Liver (tissue), 9 donors: ENCODE measurements around the gene TMEM40. TPM values are rescaled to one million over a fixed set of nuclear protein-coding genes. Genes with fewer than 3 reads are reported as not detected.

ENCODE experiments used
- DNase-seq: peaks from one replicate; pipeline ENCODE4 v3.0.0-alpha.2; 2017; ENCODE audit warnings: low spot score
- H3K27ac ChIP-seq, 2 donors: one replicate each; pipeline ENCODE4 v1.7.0; 2013; ENCODE audit warnings: inconsistent platforms in 2 of 2, low read length in 2 of 2, control low read depth in 1 of 2, low read depth in 1 of 2, mild to moderate bottlenecking in 1 of 2
- H3K27me3 ChIP-seq, 4 donors: one replicate each; pipeline versions ENCODE4 v1.6.1 to v1.7.0; 2013; ENCODE audit warnings: low read length in 3 of 4, inconsistent platforms in 1 of 4, mild to moderate bottlenecking in 1 of 4, moderate library complexity in 1 of 4; ENCODE audit not compliant: control insufficient read depth in 4 of 4, insufficient read depth in 4 of 4
- H3K36me3 ChIP-seq, 4 donors: one replicate each; pipeline versions ENCODE4 v1.6.1 to v1.7.0; 2013; ENCODE audit warnings: low read length in 3 of 4, mild to moderate bottlenecking in 3 of 4, low read depth in 1 of 4, moderate library complexity in 1 of 4; ENCODE audit not compliant: control insufficient read depth in 4 of 4, insufficient read depth in 3 of 4
- H3K4me1 ChIP-seq, 4 donors: one replicate each; pipeline versions ENCODE4 v1.6.1 to v1.7.0; 2013; ENCODE audit warnings: low read length in 3 of 4, mild to moderate bottlenecking in 3 of 4, moderate library complexity in 1 of 4; ENCODE audit not compliant: control insufficient read depth in 4 of 4, insufficient read depth in 4 of 4
- H3K4me3 ChIP-seq, 3 donors: one replicate each; pipeline versions ENCODE4 v1.6.1 to v1.7.0; 2013; ENCODE audit warnings: low read length in 3 of 3, control low read depth in 1 of 3, low read depth in 1 of 3, mild to moderate bottlenecking in 1 of 3
- H3K9ac ChIP-seq, 2 donors: one replicate each; pipeline ENCODE4 v1.7.0; 2013; ENCODE audit warnings: low read length in 2 of 2, mild to moderate bottlenecking in 2 of 2, moderate library complexity in 2 of 2, control low read depth in 1 of 2, low read depth in 1 of 2
- H3K9me3 ChIP-seq, 4 donors: one replicate each; pipeline versions ENCODE4 v1.6.1 to v1.7.0; 2013; ENCODE audit warnings: low read length in 3 of 4; ENCODE audit not compliant: control insufficient read depth in 4 of 4
- FOXA1 ChIP-seq: IDR thresholded peaks from 2 replicates; pipeline ENCODE4 v1.6.1; 2016; ENCODE audit warnings: antibody characterized with exemption
- FOXA2 ChIP-seq: IDR thresholded peaks from 2 replicates; pipeline ENCODE4 v1.6.1; 2016; ENCODE audit warnings: antibody characterized with exemption
- GABPA ChIP-seq, 2 donors: IDR thresholded peaks in 1 of 2; conservative IDR thresholded peaks in 1 of 2; 2 replicates each; pipeline ENCODE4 v1.6.1; 2016; ENCODE audit warnings: antibody characterized with exemption in 2 of 2, mild to moderate bottlenecking in 1 of 2, moderate library complexity in 1 of 2
- NR2F2 ChIP-seq: IDR thresholded peaks from 2 replicates; pipeline ENCODE4 v1.6.1; 2016; ENCODE audit warnings: antibody characterized with exemption
- RAD21 ChIP-seq, 2 donors: IDR thresholded peaks; 2 replicates each; pipeline ENCODE4 v1.6.1; 2016; ENCODE audit warnings: antibody characterized with exemption in 2 of 2, mild to moderate bottlenecking in 2 of 2
- RXRA ChIP-seq, 2 donors: IDR thresholded peaks; 2 replicates each; pipeline ENCODE4 v1.6.1; 2017 to 2018; ENCODE audit warnings: antibody characterized with exemption in 2 of 2, mild to moderate bottlenecking in 1 of 2
- YY1 ChIP-seq: IDR thresholded peaks from 2 replicates; pipeline ENCODE4 v1.6.1; 2016; ENCODE audit warnings: antibody characterized with exemption, mild to moderate bottlenecking
- WGBS: extraction: QIAGEN DNeasy Blood & Tissue Kit; methylation state at CpG from one replicate; pipeline ENCODE4 v1.1.7; 2013; 5-methylcytosine and 5-hydroxymethylcytosine counted together
- polyA plus RNA-seq, 2 donors: library from polyadenylated mRNA; stranded (reverse) in 1 of 2; unstranded in 1 of 2; fragments of 200-250 nt in 1 of 2; fragments of >200 nt in 1 of 2; fragmentation: Nextera tagmentation in 1 of 2; extraction: Ambion mirVana in 1 of 2; gene quantifications; one replicate each; pipeline versions ENCODE4 v1.2.1 to v1.2.3, GENCODE V29; 2013 to 2015
- total RNA-seq, 2 donors: library from RNA; depleted of rRNA; stranded (reverse); fragments of >200 nt; gene quantifications; one replicate each; pipeline ENCODE4 v1.2.3, GENCODE V29; 2014
- TF ChIP-seq, protein P1 (sequence below): IDR thresholded peaks from 2 replicates; pipeline ENCODE4 v1.6.1; 2016; ENCODE audit warnings: antibody characterized with exemption
- TF ChIP-seq, protein P2 (sequence below): IDR thresholded peaks from 2 replicates; pipeline ENCODE4 v1.6.1; 2016; ENCODE audit warnings: antibody characterized with exemption, mild to moderate bottlenecking
- TF ChIP-seq, protein P3 (sequence below): IDR thresholded peaks from 2 replicates; pipeline ENCODE4 v1.6.1; 2016; ENCODE audit warnings: antibody characterized with exemption
- donor health status: healthy.
- donor health status: healthy.
- donor health status: healthy.
- donor health status: healthy.
- donor health status: healthy.

The TMEM40 gene
- total and polyA plus RNA-seq, 4 donors, result 0.57 to 0.79 TPM; not detected in 2

GRCh38 chr3:12746419-12746818 is 12.6 kb downstream of the TMEM40 start (continued):
- TF ChIP-seq, protein P1, sequence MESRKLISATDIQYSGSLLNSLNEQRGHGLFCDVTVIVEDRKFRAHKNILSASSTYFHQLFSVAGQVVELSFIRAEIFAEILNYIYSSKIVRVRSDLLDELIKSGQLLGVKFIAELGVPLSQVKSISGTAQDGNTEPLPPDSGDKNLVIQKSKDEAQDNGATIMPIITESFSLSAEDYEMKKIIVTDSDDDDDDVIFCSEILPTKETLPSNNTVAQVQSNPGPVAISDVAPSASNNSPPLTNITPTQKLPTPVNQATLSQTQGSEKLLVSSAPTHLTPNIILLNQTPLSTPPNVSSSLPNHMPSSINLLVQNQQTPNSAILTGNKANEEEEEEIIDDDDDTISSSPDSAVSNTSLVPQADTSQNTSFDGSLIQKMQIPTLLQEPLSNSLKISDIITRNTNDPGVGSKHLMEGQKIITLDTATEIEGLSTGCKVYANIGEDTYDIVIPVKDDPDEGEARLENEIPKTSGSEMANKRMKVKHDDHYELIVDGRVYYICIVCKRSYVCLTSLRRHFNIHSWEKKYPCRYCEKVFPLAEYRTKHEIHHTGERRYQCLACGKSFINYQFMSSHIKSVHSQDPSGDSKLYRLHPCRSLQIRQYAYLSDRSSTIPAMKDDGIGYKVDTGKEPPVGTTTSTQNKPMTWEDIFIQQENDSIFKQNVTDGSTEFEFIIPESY, result no peak
- TF ChIP-seq GABPA (IDR thresholded peaks at IDR 0.05 in 1 of 2, conservative IDR thresholded peaks at IDR 0.05 in 1 of 2), result no peak
- no peak for TF ChIP-seq YY1
- TF ChIP-seq, protein P2, sequence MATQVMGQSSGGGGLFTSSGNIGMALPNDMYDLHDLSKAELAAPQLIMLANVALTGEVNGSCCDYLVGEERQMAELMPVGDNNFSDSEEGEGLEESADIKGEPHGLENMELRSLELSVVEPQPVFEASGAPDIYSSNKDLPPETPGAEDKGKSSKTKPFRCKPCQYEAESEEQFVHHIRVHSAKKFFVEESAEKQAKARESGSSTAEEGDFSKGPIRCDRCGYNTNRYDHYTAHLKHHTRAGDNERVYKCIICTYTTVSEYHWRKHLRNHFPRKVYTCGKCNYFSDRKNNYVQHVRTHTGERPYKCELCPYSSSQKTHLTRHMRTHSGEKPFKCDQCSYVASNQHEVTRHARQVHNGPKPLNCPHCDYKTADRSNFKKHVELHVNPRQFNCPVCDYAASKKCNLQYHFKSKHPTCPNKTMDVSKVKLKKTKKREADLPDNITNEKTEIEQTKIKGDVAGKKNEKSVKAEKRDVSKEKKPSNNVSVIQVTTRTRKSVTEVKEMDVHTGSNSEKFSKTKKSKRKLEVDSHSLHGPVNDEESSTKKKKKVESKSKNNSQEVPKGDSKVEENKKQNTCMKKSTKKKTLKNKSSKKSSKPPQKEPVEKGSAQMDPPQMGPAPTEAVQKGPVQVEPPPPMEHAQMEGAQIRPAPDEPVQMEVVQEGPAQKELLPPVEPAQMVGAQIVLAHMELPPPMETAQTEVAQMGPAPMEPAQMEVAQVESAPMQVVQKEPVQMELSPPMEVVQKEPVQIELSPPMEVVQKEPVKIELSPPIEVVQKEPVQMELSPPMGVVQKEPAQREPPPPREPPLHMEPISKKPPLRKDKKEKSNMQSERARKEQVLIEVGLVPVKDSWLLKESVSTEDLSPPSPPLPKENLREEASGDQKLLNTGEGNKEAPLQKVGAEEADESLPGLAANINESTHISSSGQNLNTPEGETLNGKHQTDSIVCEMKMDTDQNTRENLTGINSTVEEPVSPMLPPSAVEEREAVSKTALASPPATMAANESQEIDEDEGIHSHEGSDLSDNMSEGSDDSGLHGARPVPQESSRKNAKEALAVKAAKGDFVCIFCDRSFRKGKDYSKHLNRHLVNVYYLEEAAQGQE, result no peak
- TF ChIP-seq FOXA2, result no peak

DNA sequence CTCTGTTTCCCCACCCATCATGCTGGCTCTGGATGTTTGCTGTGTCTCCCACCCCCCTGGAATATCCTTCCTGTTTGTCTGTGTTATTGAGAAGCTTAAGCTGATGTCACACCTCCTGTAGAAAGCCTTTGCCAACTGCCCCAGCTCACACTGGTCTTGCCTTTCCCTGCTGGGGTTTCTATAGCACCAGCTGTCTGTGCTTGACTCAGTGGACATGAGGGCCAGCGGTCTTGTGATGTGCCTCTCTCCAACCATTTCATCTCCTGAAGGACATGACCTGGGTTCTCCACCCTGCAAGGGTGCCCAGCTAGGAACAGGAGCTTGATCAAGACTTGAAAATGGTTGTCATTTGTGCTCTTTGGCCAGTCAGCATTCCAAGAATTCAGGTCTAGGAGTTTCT is 14.7 kb downstream of the TMEM40 start:
- Histone ChIP-seq H3K9me3 (no peaks in the 10 kb centered on the region), H3K36me3 (no peaks in the 10 kb centered on the region), H3K4me3 (no peak overlapping the region), H3K27me3 (no peaks in the 10 kb centered on the region), H3K27ac (no peak overlapping the region), H3K9ac (no peak overlapping the region), H3K4me1 (no peaks in the 10 kb centered on the region)
- no peak for TF ChIP-seq RXRA (IDR thresholded peaks at IDR 0.05)
- DNase-seq, result no peak
- WGBS, result 82% methylated on average over 1 of the region's 1 CpG

DNA sequence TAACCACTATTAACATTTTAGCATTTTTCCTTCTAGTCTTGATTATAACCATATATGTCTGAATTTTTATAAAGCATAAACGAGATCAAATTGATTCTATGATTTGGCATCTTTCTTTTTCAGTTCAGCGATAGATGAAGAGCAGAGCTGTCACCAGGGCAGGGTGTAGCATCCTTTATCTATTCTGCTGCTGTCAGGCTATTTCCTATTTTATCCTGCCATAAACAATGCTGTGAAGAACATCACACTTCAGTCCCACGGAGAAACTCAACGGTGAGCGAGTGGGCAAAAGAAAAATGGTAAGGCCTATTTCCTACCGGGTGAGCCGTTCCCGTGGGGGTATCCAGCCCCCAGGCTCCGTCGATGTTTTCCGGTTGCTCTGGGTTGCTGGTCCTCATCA is 15.5 kb downstream of the TMEM40 start:
- DNase-seq, result no peak
- H3K36me3 ChIP-seq, result no peaks in the 10 kb centered on the region
- H3K4me3 ChIP-seq, result no peak overlapping the region
- no peaks in the 10 kb centered on the region for H3K9me3 ChIP-seq
- TF ChIP-seq, protein P3, sequence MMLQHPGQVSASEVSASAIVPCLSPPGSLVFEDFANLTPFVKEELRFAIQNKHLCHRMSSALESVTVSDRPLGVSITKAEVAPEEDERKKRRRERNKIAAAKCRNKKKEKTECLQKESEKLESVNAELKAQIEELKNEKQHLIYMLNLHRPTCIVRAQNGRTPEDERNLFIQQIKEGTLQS, result no peak
- TF ChIP-seq, protein P1, result no peak
- TF ChIP-seq RXRA (IDR thresholded peaks at IDR 0.05) (no peak), RAD21 (IDR thresholded peaks at IDR 0.05) (no peak), GABPA (IDR thresholded peaks at IDR 0.05 in 1 of 2, conservative IDR thresholded peaks at IDR 0.05 in 1 of 2) (no peak), FOXA2 (no peak), FOXA1 (no peak), NR2F2 (no peak)
- 74% methylated on average over 11 of the region's 11 CpGs for WGBS
- no peak overlapping the region for H3K27ac ChIP-seq
- no peaks in the 10 kb centered on the region for H3K27me3 ChIP-seq
- no peaks in the 10 kb centered on the region for H3K4me1 ChIP-seq
- H3K9ac ChIP-seq, result no peak overlapping the region
